ENCODE data around the gene FOSB.

DNA sequence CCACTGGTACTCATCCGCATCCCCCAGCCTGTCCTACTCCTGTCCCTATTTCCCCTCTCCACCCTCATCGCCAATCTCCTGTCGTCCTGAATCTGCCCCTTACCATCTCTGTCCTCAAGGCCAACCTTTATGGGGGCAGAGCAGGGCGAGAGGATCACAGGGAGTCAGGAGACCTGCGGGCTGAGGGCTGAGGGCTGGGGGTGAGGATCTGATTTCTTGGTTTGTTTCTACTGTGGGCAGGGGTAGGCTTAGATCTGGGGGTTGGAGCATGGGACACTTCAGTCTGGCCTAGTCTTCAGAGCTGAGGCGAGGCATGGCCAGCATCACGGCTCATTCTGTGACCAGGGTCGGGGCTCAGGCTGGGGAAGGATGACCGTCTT lies 27.5 kb upstream of the FOSB start:
- TF ChIP-seq, protein P1, sequence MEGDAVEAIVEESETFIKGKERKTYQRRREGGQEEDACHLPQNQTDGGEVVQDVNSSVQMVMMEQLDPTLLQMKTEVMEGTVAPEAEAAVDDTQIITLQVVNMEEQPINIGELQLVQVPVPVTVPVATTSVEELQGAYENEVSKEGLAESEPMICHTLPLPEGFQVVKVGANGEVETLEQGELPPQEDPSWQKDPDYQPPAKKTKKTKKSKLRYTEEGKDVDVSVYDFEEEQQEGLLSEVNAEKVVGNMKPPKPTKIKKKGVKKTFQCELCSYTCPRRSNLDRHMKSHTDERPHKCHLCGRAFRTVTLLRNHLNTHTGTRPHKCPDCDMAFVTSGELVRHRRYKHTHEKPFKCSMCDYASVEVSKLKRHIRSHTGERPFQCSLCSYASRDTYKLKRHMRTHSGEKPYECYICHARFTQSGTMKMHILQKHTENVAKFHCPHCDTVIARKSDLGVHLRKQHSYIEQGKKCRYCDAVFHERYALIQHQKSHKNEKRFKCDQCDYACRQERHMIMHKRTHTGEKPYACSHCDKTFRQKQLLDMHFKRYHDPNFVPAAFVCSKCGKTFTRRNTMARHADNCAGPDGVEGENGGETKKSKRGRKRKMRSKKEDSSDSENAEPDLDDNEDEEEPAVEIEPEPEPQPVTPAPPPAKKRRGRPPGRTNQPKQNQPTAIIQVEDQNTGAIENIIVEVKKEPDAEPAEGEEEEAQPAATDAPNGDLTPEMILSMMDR (IDR thresholded peaks at IDR 0.05): no peak
- TF ChIP-seq POLR2AphosphoS5 (IDR thresholded peaks at IDR 0.05) (no peak), POLR2A (IDR thresholded peaks at IDR 0.05) (no peak)

Measured in prostate gland (tissue), 2 donors.